ENCODE measurements around the gene CAB39L.

The CAB39L gene

DNA sequence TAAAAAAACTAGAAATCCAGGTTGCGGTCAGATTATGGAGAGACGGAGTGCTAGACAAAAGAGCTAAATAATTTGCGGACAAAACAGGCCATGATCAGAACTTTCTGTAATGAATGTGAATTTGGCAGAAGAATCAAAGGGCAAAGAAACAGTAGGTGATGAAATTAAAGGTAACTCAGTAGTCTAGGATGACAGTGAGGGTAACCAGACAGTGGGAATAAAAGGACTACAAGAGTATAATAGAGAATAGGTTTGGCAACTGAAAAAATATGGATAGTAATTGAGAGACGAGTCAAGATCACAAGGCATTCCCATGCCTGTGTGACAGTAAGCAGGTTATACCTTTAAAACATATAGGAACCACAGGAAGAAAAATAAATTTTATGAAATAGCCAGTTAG is 35.9 kb downstream of the CAB39L start:
- H3K9me3 ChIP-seq (ENCODE audit: control insufficient read depth, low read length) = no peaks in the 10 kb centered on the region
- no peak overlapping the region for H3K27ac ChIP-seq
- no peak overlapping the region for H2AFZ ChIP-seq
- no peaks in the 10 kb centered on the region for H3K36me3 ChIP-seq (ENCODE audit: control insufficient read depth, insufficient read depth, low read length)
- H3K4me1 ChIP-seq = no peaks in the 10 kb centered on the region
- no peak overlapping the region for H3K4me2 ChIP-seq (ENCODE audit: low read length)
- no peaks in the 10 kb centered on the region for H3K27me3 ChIP-seq (ENCODE audit: control insufficient read depth, insufficient read depth, low read length)
- H3K9ac ChIP-seq = no peak overlapping the region
- no peak overlapping the region for H3K4me3 ChIP-seq (ENCODE audit: low read depth, low read length)
- TF ChIP-seq, protein P1, sequence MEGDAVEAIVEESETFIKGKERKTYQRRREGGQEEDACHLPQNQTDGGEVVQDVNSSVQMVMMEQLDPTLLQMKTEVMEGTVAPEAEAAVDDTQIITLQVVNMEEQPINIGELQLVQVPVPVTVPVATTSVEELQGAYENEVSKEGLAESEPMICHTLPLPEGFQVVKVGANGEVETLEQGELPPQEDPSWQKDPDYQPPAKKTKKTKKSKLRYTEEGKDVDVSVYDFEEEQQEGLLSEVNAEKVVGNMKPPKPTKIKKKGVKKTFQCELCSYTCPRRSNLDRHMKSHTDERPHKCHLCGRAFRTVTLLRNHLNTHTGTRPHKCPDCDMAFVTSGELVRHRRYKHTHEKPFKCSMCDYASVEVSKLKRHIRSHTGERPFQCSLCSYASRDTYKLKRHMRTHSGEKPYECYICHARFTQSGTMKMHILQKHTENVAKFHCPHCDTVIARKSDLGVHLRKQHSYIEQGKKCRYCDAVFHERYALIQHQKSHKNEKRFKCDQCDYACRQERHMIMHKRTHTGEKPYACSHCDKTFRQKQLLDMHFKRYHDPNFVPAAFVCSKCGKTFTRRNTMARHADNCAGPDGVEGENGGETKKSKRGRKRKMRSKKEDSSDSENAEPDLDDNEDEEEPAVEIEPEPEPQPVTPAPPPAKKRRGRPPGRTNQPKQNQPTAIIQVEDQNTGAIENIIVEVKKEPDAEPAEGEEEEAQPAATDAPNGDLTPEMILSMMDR (IDR thresholded peaks at IDR 0.05) = no peak
- H3K79me2 ChIP-seq = no peaks in the 10 kb centered on the region

DNA sequence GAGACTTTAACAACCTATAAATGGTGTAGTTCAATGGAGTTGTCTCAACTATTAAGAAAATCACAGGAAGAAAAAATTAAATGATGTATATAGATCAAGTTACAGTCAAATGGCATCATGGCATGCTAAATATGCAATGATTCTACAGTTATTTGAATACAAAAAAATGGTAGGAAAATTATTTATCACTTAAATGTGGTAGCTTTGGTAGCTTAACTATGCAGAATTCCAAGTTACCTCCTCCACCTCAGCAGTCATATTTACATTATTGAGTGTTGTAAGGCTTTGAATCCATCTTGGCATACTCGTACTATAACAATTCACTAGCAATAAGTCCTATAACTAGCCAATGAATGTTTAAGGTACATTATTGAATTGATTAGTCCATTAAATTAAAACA is 36.8 kb downstream of the CAB39L start:
- Histone ChIP-seq H3K27me3 (ENCODE audit: control insufficient read depth, insufficient read depth, low read length) (no peaks in the 10 kb centered on the region), H3K4me3 (ENCODE audit: low read depth, low read length) (no peak overlapping the region), H3K9ac (no peak overlapping the region), H2AFZ (no peak overlapping the region), H3K27ac (no peak overlapping the region), H3K4me2 (ENCODE audit: low read length) (no peak overlapping the region), H3K79me2 (no peaks in the 10 kb centered on the region), H3K4me1 (no peaks in the 10 kb centered on the region), H3K36me3 (ENCODE audit: control insufficient read depth, insufficient read depth, low read length) (no peaks in the 10 kb centered on the region), H3K9me3 (ENCODE audit: control insufficient read depth, low read length) (no peaks in the 10 kb centered on the region)
- TF ChIP-seq, protein P1 (IDR thresholded peaks at IDR 0.05) = no peak

DNA sequence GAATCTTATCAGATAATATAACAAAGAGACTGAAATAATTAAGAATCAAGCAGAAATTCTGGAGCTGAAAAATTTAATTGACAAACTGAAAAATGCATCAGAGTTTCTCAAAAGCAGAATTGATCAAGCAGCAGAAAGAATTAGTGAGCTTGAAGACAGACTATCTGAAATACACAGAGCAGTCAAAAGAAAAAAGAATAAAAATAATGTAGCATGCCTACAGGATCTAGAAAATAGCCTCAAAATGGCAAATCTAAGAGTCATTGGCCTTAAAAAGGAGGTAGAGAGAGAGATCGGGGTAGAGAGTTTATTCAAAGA is 39.2 kb downstream of the CAB39L start:
- H3K4me2 ChIP-seq (ENCODE audit: low read length) = no peak overlapping the region
- H3K4me3 ChIP-seq (ENCODE audit: low read depth, low read length) = no peak overlapping the region
- no peaks in the 10 kb centered on the region for H3K36me3 ChIP-seq (ENCODE audit: control insufficient read depth, insufficient read depth, low read length)
- no peak overlapping the region for H2AFZ ChIP-seq
- no peaks in the 10 kb centered on the region for H3K9me3 ChIP-seq (ENCODE audit: control insufficient read depth, low read length)
- H3K4me1 ChIP-seq = no peaks in the 10 kb centered on the region
- TF ChIP-seq, protein P1 (IDR thresholded peaks at IDR 0.05) = no peak
- H3K27ac ChIP-seq = no peak overlapping the region
- H3K9ac ChIP-seq = no peak overlapping the region
- no peaks in the 10 kb centered on the region for H3K27me3 ChIP-seq (ENCODE audit: control insufficient read depth, insufficient read depth, low read length)
- no peaks in the 10 kb centered on the region for H3K79me2 ChIP-seq

DNA sequence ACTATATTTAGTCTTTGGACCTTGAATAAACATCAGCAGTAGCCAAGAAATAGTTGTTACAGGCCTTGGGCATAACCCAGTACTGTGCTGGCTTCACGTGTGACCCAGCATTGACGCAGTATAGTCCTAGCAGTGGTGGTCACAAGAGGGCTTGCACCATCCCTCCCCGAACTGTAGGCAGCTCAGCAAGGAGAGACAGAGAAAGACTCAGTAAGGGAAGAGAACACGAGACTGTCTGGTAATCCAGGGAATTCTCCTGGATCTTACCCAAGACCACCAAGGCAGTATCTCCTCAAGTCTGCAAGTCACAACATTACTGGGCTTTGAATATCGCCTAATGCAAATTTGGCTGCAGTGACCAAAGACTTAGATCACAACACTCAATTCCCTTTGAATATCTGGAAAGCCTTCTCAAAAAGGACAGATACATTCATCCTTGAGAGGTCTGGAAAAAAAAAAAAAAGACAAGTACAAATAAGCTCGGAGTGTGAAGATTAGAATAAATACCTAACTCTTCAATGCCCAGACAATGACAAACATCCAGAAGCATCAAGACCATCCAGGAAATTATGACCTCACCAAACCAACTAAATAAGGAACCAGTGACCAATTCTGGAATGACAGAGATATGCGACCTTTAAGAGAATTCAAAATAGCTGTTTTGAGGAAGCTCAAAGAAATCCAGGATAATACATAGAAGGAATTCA is 39.7 kb downstream of the CAB39L start:
- TF ChIP-seq, protein P1 (IDR thresholded peaks at IDR 0.05) = no peak
- Histone ChIP-seq H2AFZ (no peak overlapping the region), H3K27me3 (ENCODE audit: control insufficient read depth, insufficient read depth, low read length) (no peaks in the 10 kb centered on the region), H3K79me2 (no peaks in the 10 kb centered on the region), H3K9me3 (ENCODE audit: control insufficient read depth, low read length) (no peaks in the 10 kb centered on the region), H3K4me1 (no peaks in the 10 kb centered on the region), H3K27ac (no peak overlapping the region), H3K36me3 (ENCODE audit: control insufficient read depth, insufficient read depth, low read length) (no peaks in the 10 kb centered on the region), H3K4me2 (ENCODE audit: low read length) (no peak overlapping the region), H3K4me3 (ENCODE audit: low read depth, low read length) (no peak overlapping the region), H3K9ac (no peak overlapping the region)
